Stimulated activated CD4-positive, alpha-beta T cell treated with anti-CD3 and anti-CD28 coated beads, Interleukin-1b, Interleukin-23, amount 100 ng/mL, for 4 hours (primary cell): ENCODE data around the gene ESRRB.

Experiments
- DNase-seq, 2 donors: peaks; one replicate each; pipeline ENCODE4 v3.0.0-alpha.2; 2020; ENCODE audit warnings: low read depth in 2 of 2

The ESRRB gene

DNA sequence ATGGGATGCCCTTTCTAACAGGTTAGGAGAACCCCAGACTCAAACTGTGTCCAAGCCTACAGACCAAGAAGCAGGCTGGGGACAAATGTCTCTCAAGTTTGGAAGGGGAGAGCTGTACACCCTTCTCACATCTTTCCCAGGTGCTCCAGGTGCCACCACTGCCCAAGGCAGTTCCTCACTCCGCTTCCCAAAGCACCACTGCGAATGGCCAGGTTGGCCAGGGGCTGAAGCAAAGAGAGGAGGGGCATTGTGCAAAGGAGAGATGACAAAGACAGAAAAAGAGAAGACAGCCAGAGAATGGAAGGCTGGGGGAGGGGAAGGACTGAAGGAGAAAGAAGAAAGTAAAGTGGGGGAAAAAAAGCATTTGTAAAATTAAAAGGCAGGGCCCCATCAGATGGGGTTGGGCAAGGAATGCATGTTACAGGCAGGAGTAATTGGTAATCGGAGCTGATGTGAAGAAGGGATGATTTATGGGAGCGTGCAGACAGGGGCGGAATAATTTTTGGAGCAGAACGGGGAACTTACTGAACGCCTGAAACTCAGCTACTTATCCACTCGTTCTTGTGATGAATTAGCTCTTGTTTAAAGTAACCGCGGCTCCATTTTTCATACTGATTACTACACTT, 165.8 kb downstream of the ESRRB start:
- DNase-seq: no peak

DNA sequence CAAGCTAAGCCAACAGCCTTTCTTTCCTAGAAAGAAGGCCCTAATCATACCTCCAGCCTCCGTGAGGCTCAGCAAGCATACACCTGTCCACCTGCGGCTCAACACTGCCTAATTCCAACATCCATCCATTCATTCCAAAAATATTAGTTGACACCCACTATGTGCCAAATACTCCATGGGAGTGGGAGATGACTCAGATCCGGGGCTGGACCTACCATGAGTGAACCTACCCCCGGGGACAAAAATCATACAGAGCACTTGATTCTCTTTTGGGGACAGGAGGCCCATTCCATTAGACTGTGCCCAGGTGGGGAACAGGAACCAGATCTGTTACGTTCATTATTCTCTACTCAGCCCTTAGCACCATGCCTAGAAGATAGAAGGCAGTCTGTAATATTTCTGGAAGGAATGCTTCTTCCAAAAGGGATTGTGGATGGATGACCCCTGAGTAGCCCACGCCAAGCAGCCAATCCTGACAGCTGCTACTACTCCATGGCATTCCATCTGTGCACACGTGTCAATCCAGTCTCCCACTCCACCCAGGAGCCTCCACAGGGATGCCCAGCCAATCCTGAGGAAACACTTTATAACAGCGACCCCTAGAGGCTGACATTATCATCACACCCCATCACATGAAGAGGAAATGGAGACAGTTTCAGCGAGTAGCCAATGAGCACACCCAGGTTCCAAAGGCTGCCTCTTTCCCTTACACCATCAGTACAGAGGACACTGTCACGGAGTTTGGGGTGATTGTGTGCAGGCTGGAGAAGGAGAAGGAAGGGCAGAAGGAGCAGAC, 170.7 kb downstream of the ESRRB start:
- no peak for DNase-seq

GRCh38 chr14:76547831-76548230, 171.9 kb downstream of the ESRRB start:
- no peak for DNase-seq

- no peak for DNase-seq
Observed at GRCh38 chr14:76550534-76550933, 174.6 kb downstream of the ESRRB start.

GRCh38 chr14:76551116-76551515, 175.2 kb downstream of the ESRRB start:
- no peak for DNase-seq
